ENCODE data around the gene RAD18. TPM values are rescaled to one million over a fixed set of nuclear protein-coding genes. Genes with fewer than 3 reads are reported as not detected.

Gene RAD18
- total and polyA plus RNA-seq, 4 donors = 1.2 to 9.0 (median 4.3) TPM

- TF ChIP-seq NR2F2 (IDR thresholded peaks at IDR 0.05) (peak; percentile 24), REST (IDR thresholded peaks at IDR 0.05) (no peak), YY1 (IDR thresholded peaks at IDR 0.05) (no peak), CTCF (IDR thresholded peaks at IDR 0.05; ENCODE audit: low read depth, low read length, missing input control) (no peak)
- H3K27ac ChIP-seq (ENCODE audit: low read depth in 1 of 2, low read length in 2 of 2) = no peak overlapping the region
- no peaks in the 10 kb centered on the region for H3K36me3 ChIP-seq (ENCODE audit: control insufficient read depth in 4 of 4, insufficient read depth in 3 of 4, low read depth in 1 of 4, low read length in 3 of 4)
- H3K9me3 ChIP-seq (ENCODE audit: control insufficient read depth in 4 of 4, low read length in 3 of 4) = no peaks in the 10 kb centered on the region
- no peak overlapping the region for H3K4me3 ChIP-seq (ENCODE audit: low read depth in 1 of 3, low read length in 3 of 3)
- H3K27me3 ChIP-seq (ENCODE audit: control insufficient read depth in 4 of 4, insufficient read depth in 4 of 4, low read length in 3 of 4) = no peaks in the 10 kb centered on the region
- DNase-seq (ENCODE audit: low spot score) = no peak
- no peak overlapping the region for H3K9ac ChIP-seq (ENCODE audit: low read depth in 1 of 2, low read length in 2 of 2)
- 69% methylated on average over 12 of the region's 12 CpGs for WGBS
- H3K4me1 ChIP-seq (ENCODE audit: control insufficient read depth in 4 of 4, insufficient read depth in 4 of 4, low read length in 3 of 4) = no peaks in the 10 kb centered on the region
Measured at GRCh38 chr3:8996681-8997121, 33.4 kb upstream of the RAD18 start.

- TF ChIP-seq ATF3 (IDR thresholded peaks at IDR 0.05) = no peak
- Histone ChIP-seq H3K4me3 (ENCODE audit: low read depth in 1 of 3, low read length in 3 of 3) (no peak overlapping the region), H3K27ac (ENCODE audit: low read depth in 1 of 2, low read length in 2 of 2) (no peak overlapping the region), H3K4me1 (ENCODE audit: control insufficient read depth in 4 of 4, insufficient read depth in 4 of 4, low read length in 3 of 4) (no peaks in the 10 kb centered on the region), H3K36me3 (ENCODE audit: control insufficient read depth in 4 of 4, insufficient read depth in 3 of 4, low read depth in 1 of 4, low read length in 3 of 4) (no peaks in the 10 kb centered on the region), H3K9ac (ENCODE audit: low read depth in 1 of 2, low read length in 2 of 2) (no peak overlapping the region), H3K9me3 (ENCODE audit: control insufficient read depth in 4 of 4, low read length in 3 of 4) (no peaks in the 10 kb centered on the region), H3K27me3 (ENCODE audit: control insufficient read depth in 4 of 4, insufficient read depth in 4 of 4, low read length in 3 of 4) (no peaks in the 10 kb centered on the region)
- DNase-seq (ENCODE audit: low spot score) = no peak
- WGBS = 88% methylated on average over 2 of the region's 2 CpGs
Measured at GRCh38 chr3:8996216-8996615, 32.9 kb upstream of the RAD18 start.

- Histone ChIP-seq H3K4me3 (ENCODE audit: low read depth in 1 of 3, low read length in 3 of 3) (no peak overlapping the region), H3K27me3 (ENCODE audit: control insufficient read depth in 4 of 4, insufficient read depth in 4 of 4, low read length in 3 of 4) (no peaks in the 10 kb centered on the region), H3K4me1 (ENCODE audit: control insufficient read depth in 4 of 4, insufficient read depth in 4 of 4, low read length in 3 of 4) (no peaks in the 10 kb centered on the region), H3K9me3 (ENCODE audit: control insufficient read depth in 4 of 4, low read length in 3 of 4) (no peaks in the 10 kb centered on the region), H3K9ac (ENCODE audit: low read depth in 1 of 2, low read length in 2 of 2) (no peak overlapping the region), H3K27ac (ENCODE audit: low read depth in 1 of 2, low read length in 2 of 2) (no peak overlapping the region), H3K36me3 (ENCODE audit: control insufficient read depth in 4 of 4, insufficient read depth in 3 of 4, low read depth in 1 of 4, low read length in 3 of 4) (no peaks in the 10 kb centered on the region)
- 95% methylated on average over 15 of the region's 15 CpGs for WGBS
- no peak for DNase-seq (ENCODE audit: low spot score)
- TF ChIP-seq EGR1 (IDR thresholded peaks at IDR 0.05; ENCODE audit: low read depth in 2 of 2) (no peak), RXRA (IDR thresholded peaks at IDR 0.05) (no peak), TAF1 (conservative IDR thresholded peaks at IDR 0.05) (no peak), JUND (IDR thresholded peaks at IDR 0.05) (no peak), RAD21 (IDR thresholded peaks at IDR 0.05) (no peak)
Measured at GRCh38 chr3:8994226-8994625, 31.0 kb upstream of the RAD18 start.

All from liver (tissue), 9 donors.